Measurements from ENCODE around the gene ZMYM2. TPM values are rescaled to one million over a fixed set of nuclear protein-coding genes. Genes with fewer than 3 reads are reported as not detected.

Gene ZMYM2
- total RNA-seq, 4 donors from 2014 or later, result 33.4 to 91.1 (median 63.6) TPM

GRCh38 chr13:20006206-20006605, 47.7 kb downstream of the ZMYM2 start:
- H3K4me3 ChIP-seq, result no peak overlapping the region
- peaks cover 0 to 70% (median 28%) of the 10 kb centered on the region in 4 donors for H3K36me3 ChIP-seq
- intact Hi-C loops (cut with DNase I; ENCODE audit: low total_unique reads) (no loop called here), in situ Hi-C loops (cut with MboI; ENCODE audit: low pct_ligation_motif_present in 1 of 4, low pct_unique_long_range_greater_than_20kb in 1 of 4, low sequenced_read_pairs in 3 of 4) (no loop called here)
- H3K27ac ChIP-seq, result no peak overlapping the region
- 78 to 82% methylated on average over 1 of the region's 1 CpG for WGBS, 2 donors (ENCODE audit: low coverage in 1 of 2)
- TF ChIP-seq POLR2AphosphoS5 (IDR thresholded peaks at IDR 0.05), result no peak
- peaks cover 0 to 6% (median 2%) of the 10 kb centered on the region in 4 donors for H3K4me1 ChIP-seq
- H3K27me3 ChIP-seq, result no peaks in the 10 kb centered on the region
- no peaks in the 10 kb centered on the region for H3K9me3 ChIP-seq
- no peak for DNase-seq

GRCh38 chr13:20015763-20016162, 57.2 kb downstream of the ZMYM2 start:
- Histone ChIP-seq H3K27ac (no peak overlapping the region), H3K4me3 (no peak overlapping the region), H3K4me1 (peaks cover 0 to 4% (median 0%) of the 10 kb centered on the region in 4 donors), H3K36me3 (peaks cover 0 to 49% (median 11%) of the 10 kb centered on the region in 4 donors), H3K27me3 (no peaks in the 10 kb centered on the region), H3K9me3 (peaks cover 6 to 14% of the 10 kb centered on the region in 2 donors)
- intact Hi-C loops (cut with DNase I; ENCODE audit: low total_unique reads), result no loop called here
- no peak for DNase-seq
- TF ChIP-seq EP300 (IDR thresholded peaks at IDR 0.05; ENCODE audit: low read depth), result no peak
- no peak for TF ChIP-seq POLR2AphosphoS5 (IDR thresholded peaks at IDR 0.05)
- no peak for TF ChIP-seq POLR2A (IDR thresholded peaks at IDR 0.05)
- no peak for TF ChIP-seq CTCF (IDR thresholded peaks at IDR 0.05)
- in situ Hi-C loops (cut with MboI; ENCODE audit: low pct_ligation_motif_present in 1 of 4, low pct_unique_long_range_greater_than_20kb in 1 of 4, low sequenced_read_pairs in 3 of 4), result no loop called here
- WGBS, 2 donors (ENCODE audit: low coverage in 1 of 2), result 96 to 99% methylated on average over 2 of the region's 2 CpGs

GRCh38 chr13:20016649-20017364, 58.3 kb downstream of the ZMYM2 start:
- Histone ChIP-seq H3K4me1 (peaks cover 0 to 4% (median 0%) of the 10 kb centered on the region in 4 donors), H3K27ac (no peak overlapping the region), H3K27me3 (no peaks in the 10 kb centered on the region), H3K4me3 (no peak overlapping the region), H3K36me3 (peaks cover 0 to 54% (median 11%) of the 10 kb centered on the region in 4 donors), H3K9me3 (peaks cover 6 to 14% of the 10 kb centered on the region in 2 donors)
- in situ Hi-C loops (cut with MboI; ENCODE audit: low pct_ligation_motif_present in 1 of 4, low pct_unique_long_range_greater_than_20kb in 1 of 4, low sequenced_read_pairs in 3 of 4), result no loop called here
- intact Hi-C loops (cut with DNase I; ENCODE audit: low total_unique reads), result no loop called here
- no peak for TF ChIP-seq POLR2AphosphoS5 (IDR thresholded peaks at IDR 0.05)
- no peak for TF ChIP-seq CTCF (IDR thresholded peaks at IDR 0.05)
- TF ChIP-seq POLR2A (IDR thresholded peaks at IDR 0.05), result no peak
- 96 to 100% methylated on average over 2 to 3 of the region's 3 CpGs for WGBS, 2 donors (ENCODE audit: low coverage in 1 of 2)
- DNase-seq, result no peak

- Histone ChIP-seq H3K4me3 (no peak overlapping the region), H3K9me3 (peaks cover 6 to 14% of the 10 kb centered on the region in 2 donors), H3K27me3 (no peaks in the 10 kb centered on the region), H3K27ac (no peak overlapping the region), H3K36me3 (peaks cover 0 to 55% (median 11%) of the 10 kb centered on the region in 4 donors), H3K4me1 (peaks cover 0 to 4% (median 0%) of the 10 kb centered on the region in 4 donors)
- WGBS, 2 donors (ENCODE audit: low coverage in 1 of 2), result 91 to 100% methylated on average over 1 of the region's 1 CpG
- no peak for DNase-seq
- TF ChIP-seq POLR2AphosphoS5 (IDR thresholded peaks at IDR 0.05), result no peak
- in situ Hi-C loops (cut with MboI; ENCODE audit: low pct_ligation_motif_present in 1 of 4, low pct_unique_long_range_greater_than_20kb in 1 of 4, low sequenced_read_pairs in 3 of 4), result no loop called here
- intact Hi-C loops (cut with DNase I; ENCODE audit: low total_unique reads), result no loop called here
Measured at GRCh38 chr13:20017365-20017711, 58.8 kb downstream of the ZMYM2 start.

GRCh38 chr13:20019043-20019442, 60.5 kb downstream of the ZMYM2 start:
- intact Hi-C loops (cut with DNase I; ENCODE audit: low total_unique reads), result no loop called here
- TF ChIP-seq POLR2AphosphoS5 (IDR thresholded peaks at IDR 0.05) (no peak), EP300 (IDR thresholded peaks at IDR 0.05; ENCODE audit: low read depth) (no peak), POLR2A (IDR thresholded peaks at IDR 0.05) (no peak), CTCF (IDR thresholded peaks at IDR 0.05) (no peak)
- 76 to 79% methylated on average over 2 of the region's 2 CpGs for WGBS, 2 donors (ENCODE audit: low coverage in 1 of 2)
- no peaks in the 10 kb centered on the region for H3K27me3 ChIP-seq
- peaks cover 6 to 14% of the 10 kb centered on the region in 2 donors for H3K9me3 ChIP-seq
- in situ Hi-C loops (cut with MboI; ENCODE audit: low pct_ligation_motif_present in 1 of 4, low pct_unique_long_range_greater_than_20kb in 1 of 4, low sequenced_read_pairs in 3 of 4), result no loop called here
- H3K4me3 ChIP-seq, result no peak overlapping the region
- peaks cover 0 to 47% (median 9%) of the 10 kb centered on the region in 4 donors for H3K36me3 ChIP-seq
- no peak overlapping the region for H3K27ac ChIP-seq
- peaks cover 0 to 4% (median 0%) of the 10 kb centered on the region in 4 donors for H3K4me1 ChIP-seq
- no peak for DNase-seq
